Pons (tissue), 1 donor: ENCODE data around the gene PIP5KL1.

Experiments
- DNase-seq: peaks from one replicate; pipeline ENCODE4 v3.0.0-alpha.2; 2016; ENCODE audit warnings: low spot score

Gene PIP5KL1

DNA sequence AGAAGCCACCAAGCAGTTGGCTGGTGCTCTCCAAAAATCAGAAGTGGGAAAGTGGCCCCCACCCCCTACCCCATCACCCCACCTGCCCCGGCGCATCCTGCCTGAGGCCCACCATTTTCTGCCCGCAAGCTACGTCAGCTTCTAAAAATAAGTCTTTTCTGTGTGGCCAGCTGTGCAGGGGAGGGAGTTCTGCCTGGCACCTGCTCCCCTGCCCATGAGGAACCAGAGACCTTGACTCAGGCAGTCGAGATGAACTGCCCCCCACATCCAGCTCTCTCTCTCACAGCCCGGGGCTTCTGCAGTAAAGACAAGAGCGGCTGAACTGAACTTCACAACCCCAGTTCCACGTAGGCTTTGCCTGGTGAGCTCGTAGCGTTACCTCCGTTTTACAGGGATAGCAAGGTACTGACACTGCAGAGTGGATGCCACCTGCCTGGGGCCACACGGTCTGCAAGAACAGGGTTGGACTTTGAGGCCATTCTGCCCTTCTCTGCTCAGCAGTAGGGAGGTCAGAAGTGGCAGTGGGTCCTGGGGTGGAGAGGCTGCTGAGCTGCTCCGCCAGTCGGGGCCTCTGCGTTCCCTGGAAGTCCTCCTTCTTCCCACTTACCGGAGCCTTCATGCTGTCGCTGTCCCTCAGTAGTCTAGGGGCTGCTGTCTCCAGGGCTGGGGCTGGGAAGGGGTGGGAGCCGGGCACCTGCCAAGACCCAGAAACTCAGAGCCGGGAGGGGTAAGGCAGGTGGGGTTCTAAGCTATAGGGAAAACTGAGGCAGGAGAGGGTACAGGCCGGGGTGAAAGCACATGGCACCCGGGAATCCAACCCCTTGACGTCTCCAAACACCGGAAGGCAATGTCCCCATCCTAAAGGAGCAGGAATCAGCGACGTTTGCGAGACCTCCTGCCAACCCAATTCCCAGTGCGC lies 14.5 kb downstream of the PIP5KL1 start:
- DNase-seq, result no peak

DNA sequence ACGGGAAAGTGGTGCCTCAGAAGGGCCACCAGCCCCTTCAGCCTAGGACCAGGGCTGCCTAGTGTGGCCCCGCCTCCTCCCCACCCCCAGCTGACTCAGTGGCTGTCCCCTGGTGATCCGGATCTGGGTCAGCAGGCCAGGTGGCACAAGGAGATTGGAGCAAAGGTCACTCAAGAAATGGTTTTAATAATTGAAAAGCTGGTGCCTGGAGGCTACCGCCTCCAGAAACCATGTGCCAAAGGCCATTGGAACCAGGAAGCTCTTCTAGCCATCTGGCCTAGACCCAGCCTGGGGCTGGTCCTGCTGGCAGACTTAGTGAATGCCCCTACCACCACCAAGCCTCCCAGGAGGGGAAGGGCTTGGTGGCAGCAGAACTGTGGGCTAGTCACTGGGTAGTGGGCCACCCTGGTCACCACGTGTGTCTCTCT lies 15.2 kb downstream of the PIP5KL1 start:
- DNase-seq, result no peak

DNA sequence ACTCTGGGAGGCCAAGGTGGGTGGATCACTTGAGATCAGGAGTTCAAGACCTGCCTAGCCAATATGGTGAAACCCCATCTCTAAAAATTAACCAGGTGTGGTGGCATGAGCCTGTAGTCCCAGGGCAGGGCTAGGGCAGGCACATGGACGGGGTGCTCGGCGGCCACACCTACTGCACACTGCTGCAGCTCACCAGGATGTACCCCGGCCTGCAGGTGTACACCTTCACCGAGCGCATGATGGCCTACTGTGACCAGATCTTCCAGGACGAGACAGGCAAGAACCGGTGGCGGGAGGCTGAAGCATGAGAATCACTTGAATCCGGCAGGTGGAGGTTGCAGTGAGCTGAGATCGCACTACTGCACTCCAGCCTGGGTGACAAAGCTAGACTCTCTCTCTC lies 16.9 kb downstream of the PIP5KL1 start:
- no peak for DNase-seq

DNA sequence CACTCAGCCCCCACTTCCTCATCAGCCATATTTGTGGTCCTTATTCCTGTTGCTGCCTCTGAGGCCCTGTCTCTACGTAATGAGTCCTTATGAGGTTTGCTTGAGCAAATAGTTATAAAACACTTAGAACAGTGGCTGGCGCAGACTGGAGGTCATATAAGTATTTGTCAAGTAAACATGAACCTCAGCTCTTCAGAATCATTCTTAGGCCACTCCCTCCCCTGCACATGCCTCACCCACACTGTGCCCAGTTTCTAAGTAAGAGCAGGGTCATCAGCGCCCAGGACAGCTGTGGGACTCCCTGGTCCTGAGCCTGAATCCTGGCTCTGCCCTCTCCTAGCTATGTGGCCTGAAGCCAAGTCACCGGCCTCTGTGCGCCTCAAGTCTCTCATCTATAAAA lies 17.7 kb downstream of the PIP5KL1 start:
- DNase-seq, result no peak

DNA sequence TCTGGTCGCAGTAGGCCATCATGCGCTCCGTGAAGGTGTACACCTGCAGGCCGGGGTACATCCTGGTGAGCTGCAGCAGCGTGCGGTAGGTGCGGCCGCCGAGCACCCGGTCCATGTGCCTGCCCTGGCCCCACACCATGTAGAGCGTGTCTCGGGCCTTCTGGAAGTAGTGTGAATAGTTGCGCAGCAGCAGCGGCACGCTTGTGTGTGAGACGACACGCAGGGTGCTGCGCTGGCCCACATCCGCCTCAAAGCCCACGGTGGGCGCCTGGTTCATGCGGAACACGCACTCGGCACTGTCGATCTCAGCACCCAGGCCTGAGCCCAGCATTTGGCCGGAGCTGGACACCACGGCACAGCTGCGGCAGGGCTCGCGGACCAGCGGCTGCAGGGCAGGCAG lies 18.3 kb downstream of the PIP5KL1 start:
- DNase-seq, result no peak

- no peak for DNase-seq
Observed at GRCh38 chr9:127910613-127911205, 19.9 kb downstream of the PIP5KL1 start.

DNA sequence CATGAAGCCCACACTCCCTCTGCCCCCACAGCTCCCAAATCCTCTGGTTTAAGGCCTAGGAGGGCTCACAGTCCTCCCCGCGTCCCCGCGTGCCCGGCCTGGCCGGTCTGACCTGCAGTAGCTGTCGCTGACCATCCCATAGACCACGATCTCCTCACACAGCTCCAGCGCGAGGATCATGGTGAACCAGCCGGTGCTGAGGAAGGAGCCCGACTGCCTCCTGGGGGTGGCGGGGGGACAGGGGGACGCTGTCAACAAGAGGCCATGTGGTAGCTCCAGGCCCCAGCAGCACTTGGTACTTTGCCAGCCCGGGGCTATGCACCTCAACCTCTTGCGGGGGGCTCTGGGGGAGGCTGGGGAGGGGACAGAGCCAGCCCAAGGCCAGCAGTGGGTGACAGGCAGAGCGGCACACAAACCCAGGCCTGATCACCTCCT lies 20.7 kb downstream of the PIP5KL1 start:
- no peak for DNase-seq

DNA sequence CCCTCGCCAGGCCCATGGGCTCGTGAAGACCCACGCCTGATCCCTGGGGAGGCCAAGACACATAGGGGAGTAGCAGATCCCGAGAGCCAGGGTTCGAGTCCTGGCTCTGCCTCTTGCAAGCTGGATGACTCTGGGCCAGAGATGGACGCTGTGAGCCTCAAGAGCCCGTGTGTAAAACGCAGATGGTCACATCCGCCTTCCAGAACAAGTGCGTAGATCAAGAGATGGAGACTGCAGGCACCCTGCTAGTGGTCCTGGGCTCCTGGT lies 22.0 kb downstream of the PIP5KL1 start:
- DNase-seq, result no peak

- DNase-seq, result no peak
Observed at GRCh38 chr9:127907867-127908659, 22.5 kb downstream of the PIP5KL1 start.

GRCh38 chr9:127905788-127906191 lies 24.8 kb downstream of the PIP5KL1 start:
- DNase-seq, result no peak

DNA sequence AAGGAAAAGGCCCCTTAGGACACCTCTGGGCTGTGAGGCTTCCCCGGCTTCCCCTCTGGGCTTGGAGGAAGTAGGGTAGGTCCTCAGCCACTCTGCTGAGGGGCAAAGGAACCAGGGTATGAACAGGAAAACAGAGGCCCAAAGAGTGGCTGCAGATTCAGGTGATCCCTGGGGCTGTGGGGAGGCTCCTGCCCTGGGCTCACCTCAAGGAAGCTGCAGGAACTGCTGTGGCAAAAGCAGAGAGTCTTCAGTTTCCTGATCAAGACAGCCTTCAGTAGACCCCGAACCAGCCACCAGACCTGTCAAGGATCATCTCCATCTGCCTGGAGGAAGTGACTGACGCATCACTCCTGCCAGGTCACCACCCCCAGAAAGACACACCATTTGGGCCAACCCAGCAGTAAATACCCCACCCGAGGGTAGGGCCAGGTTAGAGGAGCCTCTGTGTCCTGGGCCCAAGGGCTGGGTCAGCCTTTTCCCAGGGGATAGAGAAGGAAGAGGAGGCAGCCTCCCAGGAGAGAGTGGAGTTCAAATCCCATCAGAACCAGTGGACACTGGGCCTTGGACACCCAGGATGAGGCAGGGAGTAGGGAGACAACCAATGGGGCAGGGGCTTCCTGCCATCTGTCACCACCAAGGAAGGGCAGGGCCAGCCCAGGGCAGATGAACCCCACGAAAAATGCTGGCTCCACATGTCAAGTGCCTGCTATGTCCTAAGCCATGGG lies 25.4 kb downstream of the PIP5KL1 start:
- DNase-seq, result no peak

GRCh38 chr9:127904561-127905003 lies 26.0 kb downstream of the PIP5KL1 start:
- DNase-seq, result no peak

DNA sequence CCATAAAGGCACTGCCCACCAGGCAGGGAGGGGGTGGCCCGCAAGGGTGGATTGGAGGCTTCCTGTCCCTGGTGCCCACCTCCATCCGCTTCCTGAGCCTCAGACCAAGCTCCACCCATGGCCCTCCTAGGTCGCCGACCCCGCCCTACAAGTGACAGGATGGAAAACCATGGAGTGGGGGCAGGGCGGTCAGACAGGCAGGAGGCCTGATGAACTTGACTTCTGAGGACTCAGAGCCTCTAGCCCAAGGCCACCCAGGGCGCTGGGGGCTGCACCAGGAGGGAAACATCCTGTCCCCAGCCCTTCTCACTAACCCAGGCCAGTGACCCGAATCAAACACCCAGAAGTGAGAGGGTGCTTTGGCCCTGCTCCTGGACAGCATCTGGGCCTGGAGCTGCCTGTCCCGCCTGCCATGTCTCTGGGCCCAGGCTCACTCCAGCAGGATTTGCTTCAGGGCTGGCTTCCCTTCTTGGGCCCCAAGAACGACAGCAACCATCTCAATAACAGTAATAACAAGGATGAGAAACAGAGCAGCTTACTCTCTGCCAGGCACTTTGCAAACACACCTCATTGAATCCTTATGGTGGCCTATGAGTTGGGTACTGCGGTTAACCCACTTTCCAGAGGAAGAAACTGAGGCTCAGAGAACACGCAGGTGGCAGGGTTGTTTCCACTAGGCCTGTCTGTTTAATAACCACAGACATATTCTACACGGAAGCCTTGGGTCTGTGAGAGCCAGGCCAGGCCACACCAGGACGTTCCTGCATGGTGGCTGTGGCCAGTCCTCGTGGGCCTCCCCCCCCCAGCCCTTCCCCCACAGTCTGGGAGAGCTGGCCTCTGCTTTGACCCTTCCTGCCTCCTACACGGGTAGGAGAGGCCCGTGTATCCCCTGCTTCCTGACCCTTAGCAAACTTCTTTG lies 26.8 kb downstream of the PIP5KL1 start:
- no peak for DNase-seq

- DNase-seq, result peak; percentile 74
Observed at GRCh38 chr9:127899128-127899943, 31.2 kb downstream of the PIP5KL1 start, which contains the start of gene ST6GALNAC6. Gene ST6GALNAC6, minus strand, starts transcription at chr9:127899603. Its CDS starts 1,622 bp downstream, at chr9:127897981.

GRCh38 chr9:127898433-127899127 lies 32.0 kb downstream of the PIP5KL1 start:
- DNase-seq, result no peak

DNA sequence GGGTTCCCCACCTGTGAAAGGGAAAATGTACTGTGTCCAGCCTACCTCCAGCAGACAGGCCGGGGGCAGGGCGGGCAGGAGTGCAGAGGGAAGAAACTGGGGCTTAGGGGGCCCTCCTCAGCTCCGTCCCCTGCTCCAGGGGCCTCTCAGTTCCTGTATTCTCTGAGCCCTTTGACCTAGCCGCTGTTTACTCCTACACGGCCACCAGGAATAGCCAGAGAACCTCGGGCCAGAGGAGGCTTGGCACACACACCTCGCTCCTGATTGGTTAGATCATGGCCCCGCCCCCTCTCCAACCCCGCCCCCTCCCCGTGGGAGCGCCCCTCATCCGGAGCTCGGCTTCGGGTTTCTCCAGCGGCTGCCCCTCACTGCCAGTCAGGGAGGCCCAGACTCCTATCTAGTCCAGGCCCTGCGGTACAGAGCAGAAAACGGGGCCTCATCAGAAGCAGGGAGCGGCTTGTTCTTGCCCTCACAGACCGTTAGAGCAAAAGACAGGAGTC lies 33.3 kb downstream of the PIP5KL1 start:
- DNase-seq, result peak; percentile 70

- no peak for DNase-seq
Observed at GRCh38 chr9:127896395-127897192, 34.0 kb downstream of the PIP5KL1 start.

DNA sequence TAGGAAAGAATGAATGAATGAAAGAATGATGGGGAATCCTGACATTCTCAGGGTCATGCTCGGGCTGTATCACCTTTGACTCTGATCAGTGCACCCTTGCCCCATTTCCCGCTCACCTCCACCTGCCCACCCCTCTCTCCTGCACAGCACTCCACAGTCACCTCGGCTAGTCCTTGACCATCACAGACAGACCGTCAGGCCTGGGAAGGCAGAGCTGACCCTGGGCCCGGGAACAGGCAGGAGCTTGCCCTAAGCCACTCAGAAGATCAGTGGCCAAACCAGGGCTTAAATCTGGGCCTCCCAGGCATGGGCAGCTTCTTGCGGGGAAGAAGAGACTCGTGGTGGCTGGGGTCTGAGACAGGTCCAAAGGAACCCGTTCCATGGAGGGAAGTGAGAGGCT lies 34.8 kb downstream of the PIP5KL1 start:
- DNase-seq, result no peak
